Measurements from ENCODE around the gene MTOR.

GRCh38 chr1:11198257-11198656, 64.1 kb downstream of the MTOR start:
- TF ChIP-seq CTCF (IDR thresholded peaks at IDR 0.05; ENCODE audit: low read length) (no peak), EZH2 (optimal IDR thresholded peaks at IDR 0.05; ENCODE audit: low read depth, low read length) (no peak)
